Loucy (cell line): ENCODE data around the gene RBM15.

Experiments used
- EZH2phosphoT487 ChIP-seq: fragments of 200-600 bp; IDR thresholded peaks from 2 replicates; pipeline ENCODE4 v1.6.1; 2018; ENCODE audit warnings: antibody characterized with exemption, mild to moderate bottlenecking, moderate library complexity, borderline replicate concordance
- TF ChIP-seq, protein P1 (sequence below): fragments of 200-600 bp; sonication (generic); conservative IDR thresholded peaks from 2 replicates; pipeline ENCODE4 v1.5.1; 2014; ENCODE audit warnings: mild to moderate bottlenecking, antibody characterized with exemption, low read length

DNA sequence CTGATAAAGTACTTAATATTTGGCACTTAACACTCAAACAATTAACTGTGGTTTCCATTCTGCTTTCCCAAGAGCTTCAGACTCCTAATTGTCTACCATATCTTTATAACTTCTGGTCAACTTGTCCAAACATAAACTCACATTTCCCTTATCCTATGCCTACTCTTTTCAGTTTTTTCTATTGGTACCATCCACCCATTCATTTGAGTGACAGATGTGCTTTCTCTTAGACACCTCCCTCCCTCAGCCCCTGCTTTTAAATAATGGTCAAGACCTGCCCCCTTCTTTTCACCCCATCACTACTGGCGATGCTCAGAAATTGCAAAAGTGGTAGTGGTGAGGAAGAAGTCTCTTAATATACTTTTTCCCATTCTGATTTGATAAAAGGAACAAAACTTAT lies 46.2 kb downstream of the RBM15 start:
- no peak for TF ChIP-seq EZH2phosphoT487
- TF ChIP-seq, protein P1, sequence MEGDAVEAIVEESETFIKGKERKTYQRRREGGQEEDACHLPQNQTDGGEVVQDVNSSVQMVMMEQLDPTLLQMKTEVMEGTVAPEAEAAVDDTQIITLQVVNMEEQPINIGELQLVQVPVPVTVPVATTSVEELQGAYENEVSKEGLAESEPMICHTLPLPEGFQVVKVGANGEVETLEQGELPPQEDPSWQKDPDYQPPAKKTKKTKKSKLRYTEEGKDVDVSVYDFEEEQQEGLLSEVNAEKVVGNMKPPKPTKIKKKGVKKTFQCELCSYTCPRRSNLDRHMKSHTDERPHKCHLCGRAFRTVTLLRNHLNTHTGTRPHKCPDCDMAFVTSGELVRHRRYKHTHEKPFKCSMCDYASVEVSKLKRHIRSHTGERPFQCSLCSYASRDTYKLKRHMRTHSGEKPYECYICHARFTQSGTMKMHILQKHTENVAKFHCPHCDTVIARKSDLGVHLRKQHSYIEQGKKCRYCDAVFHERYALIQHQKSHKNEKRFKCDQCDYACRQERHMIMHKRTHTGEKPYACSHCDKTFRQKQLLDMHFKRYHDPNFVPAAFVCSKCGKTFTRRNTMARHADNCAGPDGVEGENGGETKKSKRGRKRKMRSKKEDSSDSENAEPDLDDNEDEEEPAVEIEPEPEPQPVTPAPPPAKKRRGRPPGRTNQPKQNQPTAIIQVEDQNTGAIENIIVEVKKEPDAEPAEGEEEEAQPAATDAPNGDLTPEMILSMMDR = no peak
